ENCODE measurements around the gene HLA-F.

Gene HLA-F

DNA sequence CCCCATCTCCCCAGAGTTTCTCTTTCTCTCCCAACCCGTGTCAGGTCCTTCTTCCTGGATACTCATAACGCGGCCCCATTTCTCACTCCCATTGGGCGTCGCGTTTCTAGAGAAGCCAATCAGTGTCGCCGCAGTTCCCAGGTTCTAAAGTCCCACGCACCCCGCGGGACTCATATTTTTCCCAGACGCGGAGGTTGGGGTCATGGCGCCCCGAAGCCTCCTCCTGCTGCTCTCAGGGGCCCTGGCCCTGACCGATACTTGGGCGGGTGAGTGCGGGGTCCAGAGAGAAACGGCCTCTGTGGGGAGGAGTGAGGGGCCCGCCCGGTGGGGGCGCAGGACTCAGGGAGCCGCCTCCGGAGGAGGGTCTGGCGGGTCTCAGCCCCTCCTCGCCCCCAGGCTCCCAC lies at the start of gene HLA-F:
TSS of gene HLA-F (plus strand) at position 173 of the 404 bp plus-strand sequence. CDS start at position 203, 30 bp downstream.
- DNase-seq: no peak

DNA sequence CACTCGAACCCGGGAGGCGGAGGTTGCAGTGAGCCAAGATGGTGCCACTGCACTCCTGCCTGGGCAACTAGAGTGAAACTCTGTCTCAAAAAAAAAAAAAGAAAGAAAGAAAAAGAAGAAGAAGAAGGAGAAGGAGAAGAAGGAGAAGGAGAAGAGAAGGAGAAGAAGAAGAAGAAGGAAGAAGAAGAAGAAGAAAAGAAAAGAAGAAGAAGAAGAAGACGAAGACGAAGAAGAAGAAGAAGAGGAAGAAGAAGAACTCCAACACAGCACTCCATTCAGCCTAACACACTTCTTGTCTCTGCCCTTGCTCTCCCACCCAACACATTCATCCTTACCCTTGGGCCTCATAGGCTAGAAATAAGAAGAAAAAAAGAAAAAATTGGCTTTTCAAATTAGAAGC lies 49.2 kb upstream of the HLA-F start:
- no peak for DNase-seq

DNA sequence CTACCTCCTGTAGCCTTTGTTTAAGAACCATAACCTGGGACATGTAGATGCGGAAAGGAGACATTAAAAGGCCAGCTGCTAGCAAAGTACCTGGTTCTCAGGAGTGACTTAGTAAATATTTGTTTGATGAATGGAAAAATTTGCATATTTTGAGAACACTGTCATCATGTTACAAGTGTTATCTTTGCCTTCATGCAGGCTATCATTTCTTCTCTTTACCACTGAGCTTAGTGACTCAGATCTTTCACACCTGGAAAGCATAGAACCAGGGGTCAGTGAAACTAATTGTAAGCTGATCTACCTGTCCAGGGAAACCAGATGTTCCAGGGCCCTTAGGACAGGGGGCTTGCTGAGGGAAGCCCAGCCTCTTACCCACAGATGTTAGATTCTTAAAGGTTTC lies 47.7 kb upstream of the HLA-F start:
- DNase-seq: no peak

DNA sequence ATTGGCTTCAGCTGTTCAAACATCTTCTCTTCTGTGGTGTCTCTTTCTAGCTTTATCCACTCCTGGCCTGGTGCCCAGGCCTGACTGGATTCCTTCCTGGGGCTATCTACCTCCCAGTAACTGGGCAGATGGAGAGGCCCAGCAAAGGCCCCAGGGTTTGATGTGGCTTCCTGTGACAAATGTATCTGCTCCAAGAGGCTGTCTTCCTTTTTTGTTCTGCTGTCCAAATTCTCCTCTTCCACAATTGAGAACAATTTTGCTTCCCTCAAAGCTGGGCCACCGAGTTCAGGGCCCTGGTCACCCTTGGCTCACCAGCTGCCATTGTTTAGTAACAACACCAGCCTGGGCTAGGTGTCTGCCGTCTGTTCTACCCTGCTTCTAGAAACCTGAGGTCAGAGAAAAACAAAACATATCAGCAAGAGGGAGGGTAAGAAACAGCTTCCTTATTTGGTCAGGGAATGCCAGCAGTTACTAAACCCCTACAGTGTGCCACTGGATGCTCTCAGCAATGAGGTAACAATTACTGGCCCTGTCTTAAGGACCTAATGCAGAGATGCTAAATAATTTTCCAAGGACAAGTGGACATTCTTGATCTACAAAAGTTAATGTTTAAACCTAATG lies 46.1 kb upstream of the HLA-F start:
- no peak for DNase-seq

DNA sequence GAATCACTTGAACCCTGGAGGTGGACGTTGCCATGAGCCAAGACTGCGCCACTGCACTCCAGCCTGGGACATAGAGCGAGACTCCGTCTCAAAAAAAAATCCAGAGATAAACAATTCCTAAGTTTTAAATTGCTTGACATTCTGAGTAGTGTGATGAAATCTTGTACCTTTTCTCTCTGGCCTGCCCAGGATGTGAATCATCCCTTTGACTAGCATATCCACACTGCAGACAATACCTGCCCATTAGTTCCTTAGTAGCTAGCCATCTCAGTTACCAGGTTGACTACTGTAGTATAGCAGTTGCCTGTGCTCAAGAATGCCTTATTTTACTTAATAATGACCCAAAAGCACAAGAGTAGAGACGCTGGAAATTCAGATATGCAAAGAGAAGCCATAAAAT lies 45.1 kb upstream of the HLA-F start:
- DNase-seq: no peak

DNA sequence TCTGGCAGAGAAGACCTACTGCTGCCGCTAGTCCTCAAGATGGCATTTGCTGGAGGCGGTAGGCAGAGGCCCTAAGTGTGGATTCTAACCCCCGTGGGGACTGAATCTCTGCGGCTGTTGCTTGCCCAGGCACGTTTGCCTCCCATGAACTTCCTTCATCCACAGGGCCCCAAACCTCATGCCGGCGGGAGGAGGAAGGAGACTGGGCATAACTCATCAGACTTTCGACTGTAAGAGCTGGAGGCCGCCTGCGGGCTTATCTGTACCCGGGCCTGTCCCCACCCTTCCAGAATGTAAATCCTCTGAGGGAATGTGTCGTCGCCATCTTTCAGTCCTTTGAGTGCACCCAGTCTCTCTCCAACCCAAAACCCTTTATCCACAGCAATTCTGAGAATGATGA lies 43.3 kb upstream of the HLA-F start:
- no peak for DNase-seq

DNA sequence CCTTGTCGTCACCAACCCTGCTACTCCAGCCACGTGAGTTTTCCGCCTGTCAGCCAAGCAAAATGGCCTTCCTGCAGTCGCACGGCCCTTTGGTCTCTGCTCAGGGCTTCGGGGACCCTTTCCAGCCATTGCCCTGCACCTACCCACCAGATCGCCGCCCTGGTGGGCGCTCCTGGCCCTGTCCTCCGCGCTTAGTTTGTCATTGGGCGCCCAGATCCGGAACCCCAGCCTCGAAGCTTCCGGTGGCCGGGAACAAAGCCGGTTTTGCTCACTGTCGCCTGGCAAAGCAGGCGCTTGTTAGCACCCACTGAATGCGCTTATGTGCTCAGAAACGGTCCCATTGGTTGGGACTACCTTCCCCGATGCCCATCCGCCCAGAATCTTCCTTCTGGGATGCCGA lies 42.8 kb upstream of the HLA-F start:
- DNase-seq: no peak

DNA sequence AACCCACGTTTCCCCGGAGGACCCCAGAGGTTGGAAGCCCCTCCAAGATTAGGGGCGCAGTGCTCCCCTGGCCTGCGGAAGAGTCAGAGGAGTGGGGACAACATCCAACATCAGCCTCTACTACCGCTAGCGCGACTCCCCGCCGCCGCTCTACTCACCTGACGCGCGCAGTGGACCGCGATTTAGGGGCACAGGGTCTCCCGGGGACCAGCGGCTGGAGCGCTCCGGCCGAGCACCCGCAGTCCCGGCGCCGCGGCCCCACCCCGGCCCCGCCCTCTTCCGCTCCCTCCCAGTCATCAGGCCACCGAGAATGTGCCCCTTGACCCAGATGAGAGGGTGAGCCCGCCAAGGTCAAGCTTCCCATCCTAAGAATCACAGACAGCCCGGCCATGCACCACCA lies 42.3 kb upstream of the HLA-F start, which contains the start of gene ZFP57:
TSS of gene ZFP57 (minus strand) at position 249 of the 400 bp plus-strand sequence. CDS start 4,149 bp downstream, outside the sequence.
- no peak for DNase-seq

DNA sequence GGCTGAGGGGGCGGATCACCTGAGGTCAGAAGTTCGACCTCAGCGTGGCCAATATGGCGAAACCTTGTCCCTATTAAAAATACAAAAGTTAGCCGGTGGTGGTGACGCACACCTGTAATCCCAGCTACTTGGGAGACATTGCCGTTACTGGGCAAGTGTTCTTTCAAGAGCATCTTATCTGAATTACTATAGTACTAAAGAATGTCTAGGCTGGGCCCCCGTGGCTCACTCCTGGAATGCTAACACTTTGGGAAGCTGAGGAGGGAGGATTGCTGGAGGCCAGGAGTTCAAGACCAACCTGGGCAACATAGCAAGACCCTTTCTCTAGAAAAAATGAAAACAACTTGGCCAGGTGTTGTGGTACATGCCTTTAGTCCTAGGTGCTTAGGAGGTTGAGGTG lies 41.4 kb upstream of the HLA-F start:
- no peak for DNase-seq

DNA sequence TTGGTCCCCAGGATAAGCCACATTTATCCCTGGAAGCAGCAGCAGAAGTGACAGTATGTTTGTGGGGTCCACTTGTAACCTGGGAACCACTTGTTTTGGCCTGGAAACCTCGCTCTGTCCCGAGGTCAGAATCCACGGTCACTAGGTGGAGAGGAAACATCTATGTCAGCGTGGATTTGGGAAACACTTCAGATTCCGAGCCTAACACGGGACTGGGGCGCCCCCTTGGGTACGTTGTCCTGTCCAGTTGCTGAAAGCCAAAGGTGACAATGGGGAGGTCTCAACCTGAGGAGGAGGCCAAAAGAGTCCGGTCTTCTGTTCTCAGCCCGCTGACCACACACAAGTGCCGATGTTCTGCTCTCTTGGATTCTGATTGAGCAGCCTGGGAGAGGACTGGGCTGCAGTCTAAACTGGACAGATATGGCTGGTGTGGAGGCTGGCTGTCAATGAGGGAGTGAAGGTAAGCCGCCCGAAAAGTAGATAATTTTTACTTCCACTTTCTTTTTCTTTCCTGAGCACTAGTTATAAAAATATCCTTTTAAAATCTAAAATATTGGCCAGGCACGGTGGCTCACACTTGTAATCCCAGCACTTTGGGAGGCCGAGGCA lies 37.4 kb upstream of the HLA-F start:
- DNase-seq: no peak

DNA sequence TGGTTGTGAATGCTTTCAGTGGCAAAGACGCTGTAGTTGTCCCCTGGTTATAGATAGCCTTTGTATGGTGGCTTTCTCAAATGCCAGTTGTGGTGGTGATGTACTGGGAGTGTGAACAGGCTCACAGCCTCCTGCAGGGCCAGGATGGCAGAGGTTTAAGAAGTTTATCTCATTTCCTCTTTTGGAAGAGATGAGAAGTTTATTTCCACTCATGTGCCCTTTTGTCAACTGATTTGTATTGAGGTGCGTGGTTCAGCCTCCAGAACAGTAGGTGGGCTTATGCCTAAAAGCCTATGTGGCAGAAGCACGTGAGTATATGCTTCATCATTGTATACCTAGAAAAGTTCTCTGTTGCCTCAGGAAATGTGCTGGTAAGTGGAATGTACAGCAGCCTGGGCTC lies 28.6 kb upstream of the HLA-F start:
- DNase-seq: no peak

DNA sequence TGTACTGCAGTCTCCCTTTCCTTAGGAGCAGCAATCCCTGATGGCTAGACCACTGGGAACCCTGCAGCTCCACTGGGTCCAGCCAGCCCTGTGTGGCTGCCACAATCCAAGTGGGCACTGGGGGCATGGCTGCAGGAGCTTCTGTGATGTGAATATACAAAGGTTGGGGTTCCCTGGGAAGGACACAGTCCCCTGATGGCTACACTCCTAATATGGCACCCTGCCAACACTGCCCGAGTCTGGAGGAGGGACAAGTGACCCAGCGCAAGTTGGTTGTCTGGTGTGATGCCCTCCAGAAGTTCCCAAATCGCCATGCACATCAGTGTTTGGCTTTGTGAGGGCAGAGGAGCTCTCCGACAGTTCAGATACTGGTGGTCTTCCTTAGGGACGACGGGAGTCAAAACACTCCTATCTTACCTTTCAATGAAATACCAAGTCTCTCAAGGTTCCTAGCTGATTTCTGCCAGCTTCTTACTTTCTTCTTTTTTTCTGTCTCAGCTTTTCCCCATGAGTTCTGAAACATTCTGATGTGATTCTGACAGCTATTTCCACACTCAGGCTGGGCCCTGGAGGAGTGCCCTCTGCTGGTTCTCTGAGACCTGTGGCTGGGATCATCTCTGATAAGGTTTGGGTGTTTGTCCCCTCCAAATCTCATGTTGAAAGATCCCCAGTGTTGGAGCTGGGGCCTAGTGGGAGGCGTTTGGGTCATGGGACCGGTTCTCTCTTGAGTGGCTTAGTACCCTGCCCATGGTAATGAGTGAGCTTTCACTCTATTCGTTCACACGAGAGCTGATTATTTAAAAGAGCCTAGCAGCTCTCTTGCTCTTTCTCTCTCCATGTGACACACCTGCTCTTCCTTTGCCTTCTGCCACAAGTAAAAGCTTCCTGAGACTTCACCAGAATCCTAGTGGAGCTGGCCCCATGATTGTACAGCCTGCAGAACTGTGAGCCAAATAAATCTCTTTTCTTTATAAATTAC lies 26.8 kb upstream of the HLA-F start:
- no peak for DNase-seq

DNA sequence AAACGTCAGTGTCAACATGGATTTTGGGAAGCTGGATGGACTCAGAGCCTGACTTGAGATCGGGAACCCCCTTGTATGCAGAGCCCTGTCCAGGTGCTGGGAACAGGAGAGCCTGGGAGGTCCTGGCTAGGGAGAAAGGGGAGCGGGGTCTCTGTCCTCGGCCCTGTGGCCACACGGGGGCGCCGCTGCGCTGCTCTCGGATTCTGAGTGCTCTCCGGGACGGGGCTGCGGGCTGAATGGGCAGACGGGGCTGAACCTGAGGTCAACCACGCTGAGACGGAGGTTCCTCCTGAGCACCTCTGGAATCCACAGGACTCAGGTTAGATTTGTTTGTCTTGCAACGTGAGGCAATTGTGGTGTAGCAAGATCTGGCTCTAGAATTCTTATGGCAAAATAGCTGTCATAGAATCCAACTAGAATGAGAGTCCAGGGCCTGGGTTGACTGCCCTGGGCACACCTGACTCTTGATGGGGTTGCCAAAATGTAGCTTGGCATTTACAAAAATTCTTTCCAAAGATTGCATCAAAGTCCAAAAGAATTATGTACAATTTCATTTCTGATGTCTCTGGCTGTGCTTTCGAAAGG lies 20.6 kb upstream of the HLA-F start:
- no peak for DNase-seq

DNA sequence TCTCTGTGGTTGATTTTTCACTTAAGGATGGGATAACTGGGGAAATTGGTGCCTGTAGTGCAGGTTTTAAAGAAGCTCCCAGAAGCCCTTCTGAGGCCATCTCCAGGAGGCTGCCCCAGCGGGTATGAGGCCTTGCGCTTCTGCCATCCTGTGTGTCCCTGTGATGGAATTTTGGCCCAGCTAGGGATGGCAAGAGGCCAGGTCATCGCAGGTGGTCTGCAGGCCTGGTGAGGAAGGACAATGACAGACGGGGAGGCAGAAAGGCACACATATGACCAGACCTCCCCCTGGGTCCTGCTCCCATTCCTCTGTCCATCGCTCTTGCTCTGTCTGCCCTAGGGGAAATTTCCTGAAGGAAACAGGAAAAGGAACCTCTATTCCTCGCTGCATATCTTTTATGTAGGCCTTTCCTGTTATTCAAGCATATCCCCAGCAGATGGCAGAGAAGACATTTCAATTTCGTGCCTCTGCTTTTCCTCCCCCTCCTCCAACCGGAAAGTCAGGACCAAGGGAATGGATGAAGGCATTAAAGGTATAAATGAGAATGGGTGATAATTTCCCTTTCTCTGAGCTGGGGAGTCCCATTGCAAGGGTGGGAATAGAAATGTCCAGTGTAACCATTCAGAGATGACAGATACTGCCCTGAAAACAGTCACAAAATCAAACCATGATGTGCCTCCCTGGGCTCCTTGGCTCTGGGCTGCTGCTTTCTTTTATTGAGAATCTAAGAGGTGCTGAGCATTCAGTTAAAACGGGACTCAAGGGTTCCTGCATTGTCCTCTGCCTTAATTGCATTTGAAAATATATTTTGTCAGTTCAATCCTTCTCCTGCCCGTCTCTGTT lies 17.6 kb upstream of the HLA-F start:
- no peak for DNase-seq

DNA sequence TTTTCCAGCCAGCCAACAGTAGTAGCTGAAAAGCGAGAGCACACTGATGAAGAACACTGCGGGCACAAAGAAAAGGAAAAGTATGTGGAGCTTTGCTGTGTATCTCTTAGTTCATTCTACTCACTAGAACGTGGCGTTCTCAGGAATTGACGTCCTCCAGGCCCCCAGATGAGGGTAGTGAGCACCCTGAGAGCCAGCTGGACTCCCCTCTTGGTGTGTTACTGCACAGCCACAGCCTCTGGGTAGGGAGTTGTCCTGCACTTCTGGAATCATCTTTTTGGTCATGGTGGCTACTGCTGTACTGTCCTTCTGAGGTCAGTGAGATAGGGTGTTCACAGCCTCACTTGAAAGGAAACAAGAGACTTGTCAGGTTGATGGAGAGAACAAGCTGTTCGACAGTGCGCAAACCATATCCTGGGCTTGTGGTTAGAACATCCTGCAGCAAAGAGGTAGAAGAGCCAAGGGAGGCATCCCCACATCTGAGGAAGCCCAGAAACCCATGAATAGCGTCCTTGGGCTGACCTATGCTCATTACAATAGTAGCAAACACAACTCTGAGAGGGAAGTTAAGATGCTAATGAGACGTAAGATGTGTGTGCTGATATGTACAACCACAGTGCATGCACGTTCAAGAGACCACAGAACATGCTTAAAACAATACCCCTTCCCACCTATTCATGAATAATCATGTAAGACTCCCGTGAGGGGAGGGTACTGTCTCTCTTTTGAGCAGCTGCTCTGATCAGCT lies 14.6 kb upstream of the HLA-F start:
- DNase-seq: no peak

DNA sequence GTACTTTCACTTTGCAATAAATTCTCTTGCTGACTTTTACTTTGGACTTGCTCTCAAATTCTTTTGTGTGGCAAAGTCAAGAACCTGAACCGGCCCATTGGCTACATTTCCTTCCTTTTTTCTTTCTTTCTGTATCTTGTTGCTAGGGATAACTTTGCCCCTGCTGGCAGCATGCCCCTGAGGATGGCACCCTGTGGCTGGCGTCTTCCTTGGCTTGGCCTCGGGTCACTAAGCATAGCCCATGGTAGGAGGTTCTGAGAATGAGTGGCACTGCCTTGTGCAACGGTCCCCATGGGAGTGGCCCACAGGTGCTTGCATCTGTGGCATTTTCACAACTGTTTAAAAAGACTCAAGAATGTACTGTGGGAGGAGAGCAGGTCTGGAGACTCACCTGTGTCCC lies 14.0 kb upstream of the HLA-F start:
- DNase-seq: no peak

DNA sequence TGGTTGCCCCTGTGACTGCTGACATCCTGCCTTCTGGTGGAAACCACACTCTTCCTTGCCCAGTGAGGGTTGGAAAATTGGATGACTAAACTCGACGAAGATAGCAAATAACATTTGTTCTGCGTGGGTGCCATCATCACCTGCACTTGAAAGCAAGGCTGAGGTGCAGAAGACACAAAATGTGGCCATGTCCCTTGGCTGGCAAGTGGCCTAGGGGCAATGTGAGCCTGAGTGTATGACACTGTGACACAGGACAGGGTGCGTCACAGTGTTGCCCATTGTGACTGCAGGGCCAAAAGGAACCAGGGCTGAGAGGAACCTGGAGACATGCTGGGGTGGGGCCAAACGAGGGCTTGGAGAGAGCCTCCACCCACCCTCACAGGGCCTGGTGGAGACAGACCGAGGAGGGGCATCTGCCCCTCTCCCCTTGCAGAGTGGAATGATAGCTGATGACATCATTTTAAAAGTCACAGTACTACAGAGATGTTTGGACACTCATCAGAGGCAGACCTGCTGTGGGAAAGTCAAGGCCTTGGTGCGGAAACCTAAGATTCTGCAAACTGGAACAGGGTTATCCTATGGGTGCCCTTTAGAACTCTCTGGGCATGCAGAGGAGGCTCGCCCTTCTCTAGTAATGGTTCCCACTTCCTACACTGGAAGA lies 12.8 kb upstream of the HLA-F start:
- DNase-seq: no peak

DNA sequence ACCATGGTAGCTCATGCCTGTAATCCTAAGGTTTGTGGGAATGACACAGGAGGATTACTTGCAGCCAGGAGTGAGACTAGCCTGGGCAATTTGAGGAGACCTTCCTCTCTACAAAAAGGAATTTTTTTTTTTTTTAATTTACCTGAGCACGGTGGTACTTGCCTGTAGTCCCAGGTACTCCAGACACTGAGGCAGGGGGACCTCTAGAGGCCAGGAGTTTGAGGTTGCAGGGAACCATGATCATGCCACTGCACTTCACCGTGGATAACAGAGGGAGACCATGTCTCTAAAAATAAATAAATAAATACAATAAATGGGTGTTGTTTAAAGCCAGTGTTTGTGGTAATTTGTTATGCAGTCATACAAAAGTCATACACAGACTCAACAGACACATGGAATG lies 2.4 kb upstream of the HLA-F start:
- DNase-seq: no peak

DNA sequence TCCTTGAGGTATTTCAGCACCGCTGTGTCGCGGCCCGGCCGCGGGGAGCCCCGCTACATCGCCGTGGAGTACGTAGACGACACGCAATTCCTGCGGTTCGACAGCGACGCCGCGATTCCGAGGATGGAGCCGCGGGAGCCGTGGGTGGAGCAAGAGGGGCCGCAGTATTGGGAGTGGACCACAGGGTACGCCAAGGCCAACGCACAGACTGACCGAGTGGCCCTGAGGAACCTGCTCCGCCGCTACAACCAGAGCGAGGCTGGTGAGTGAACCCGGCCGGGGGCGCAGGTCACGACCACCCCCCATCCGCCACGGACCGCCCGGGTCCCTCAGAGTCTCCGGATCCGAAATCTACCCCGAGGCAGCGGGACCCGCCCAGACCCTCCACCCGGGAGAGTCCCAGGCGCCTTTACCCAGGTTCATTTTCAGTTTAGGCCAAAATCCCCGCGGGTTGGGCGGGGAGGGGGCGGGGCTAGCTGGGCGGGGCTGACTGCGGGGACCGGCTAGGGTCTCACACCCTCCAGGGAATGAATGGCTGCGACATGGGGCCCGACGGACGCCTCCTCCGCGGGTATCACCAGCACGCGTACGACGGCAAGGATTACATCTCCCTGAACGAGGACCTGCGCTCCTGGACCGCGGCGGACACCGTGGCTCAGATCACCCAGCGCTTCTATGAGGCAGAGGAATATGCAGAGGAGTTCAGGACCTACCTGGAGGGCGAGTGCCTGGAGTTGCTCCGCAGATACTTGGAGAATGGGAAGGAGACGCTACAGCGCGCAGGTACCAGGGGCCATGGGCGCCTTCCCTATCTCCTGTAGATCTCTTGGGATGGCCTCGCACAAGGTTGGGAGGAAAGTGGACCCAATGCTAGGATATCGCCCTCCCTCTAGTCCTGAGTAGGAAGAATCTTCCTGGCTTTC lies 693 bp downstream of the HLA-F start:
- no peak for DNase-seq
